Measurements from ENCODE around the gene KLF17.

- no peak for TF ChIP-seq EZH2 (IDR thresholded peaks at IDR 0.05)
- no peak for TF ChIP-seq POLR2AphosphoS5 (IDR thresholded peaks at IDR 0.05; ENCODE audit: borderline replicate concordance, low read depth, low read length)
- no peak for TF ChIP-seq FOXP2 (optimal IDR thresholded peaks at IDR 0.05; ENCODE audit: control extremely low read depth, extremely low read length, insufficient read depth)
These were observed 24.6 kb upstream of the KLF17 start for GRCh38 chr1:44094047-44094446.

Data from SK-N-MC (cell line).